HG03159 (cell line): ENCODE results near the gene ACSF2.
A peak's percentile ranks its signal among the peaks of the same experiment; 100 is the strongest.

Experiments
- ATAC-seq: cut with Tn5 transposase; IDR thresholded peaks from one replicate; pipeline ENCODE4 v1.9.1; 2021; ENCODE audit warnings: mild to moderate bottlenecking, moderate library complexity; ENCODE audit not compliant: unreplicated experiment

ACSF2 gene

GRCh38 chr17:50495217-50495823, 69.3 kb downstream of the ACSF2 start:
- no peak for ATAC-seq

DNA sequence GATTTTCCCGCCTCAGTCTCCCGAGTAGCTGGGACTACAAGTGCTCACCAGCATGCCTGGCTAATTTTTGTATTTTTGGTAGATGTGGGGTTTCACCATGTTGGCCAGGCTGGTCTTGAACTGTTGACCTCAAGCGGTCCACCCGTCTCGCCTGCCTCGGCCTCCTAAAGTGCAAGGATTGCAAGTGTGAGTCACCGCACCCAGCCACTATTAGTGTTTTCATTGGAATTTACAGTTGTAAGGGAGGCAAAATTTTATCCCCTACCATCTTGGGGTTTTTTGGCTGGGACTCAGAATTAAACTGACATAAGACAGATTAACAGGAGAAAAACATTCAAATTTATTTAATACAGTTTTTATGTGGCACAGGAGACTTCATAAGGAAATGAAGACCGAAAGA, 69.9 kb downstream of the ACSF2 start:
- no peak for ATAC-seq

GRCh38 chr17:50498021-50498874, 72.2 kb downstream of the ACSF2 start:
- no peak for ATAC-seq

DNA sequence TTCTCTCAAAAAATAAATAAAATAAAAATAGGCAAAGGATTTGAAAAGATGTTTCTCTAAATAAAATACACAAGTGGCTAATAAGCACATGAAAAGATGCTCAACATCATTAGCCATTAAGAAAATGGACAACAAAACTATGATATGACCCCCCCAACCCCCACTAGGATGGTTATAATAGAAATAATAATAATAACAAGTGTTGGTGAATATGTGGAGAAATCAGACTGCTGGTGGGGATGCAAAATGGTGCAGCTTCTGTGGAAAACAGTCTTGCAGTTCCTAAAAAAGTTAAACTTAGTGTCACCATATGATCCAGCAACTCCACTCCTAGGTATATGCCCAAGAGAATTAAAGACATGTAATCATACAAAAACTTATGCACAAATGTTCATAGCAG, 73.3 kb downstream of the ACSF2 start:
- no peak for ATAC-seq

DNA sequence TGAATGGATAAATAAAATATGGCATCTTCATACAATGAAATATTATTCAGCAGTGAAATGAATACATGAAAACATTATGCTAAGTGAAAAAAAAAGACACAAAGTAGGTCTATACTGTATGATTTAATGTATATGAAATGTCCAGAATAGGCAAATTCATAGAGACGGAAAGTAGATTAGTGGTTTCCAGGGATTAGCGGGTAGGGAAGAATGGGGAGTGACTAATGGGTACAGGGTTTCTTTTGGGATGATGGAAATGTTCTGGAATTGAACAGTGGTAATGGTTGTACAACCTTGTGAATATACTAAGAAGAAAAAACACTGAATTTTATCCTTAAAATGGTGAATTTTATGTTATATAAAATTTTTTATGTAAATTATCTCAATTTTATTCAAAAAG, 73.7 kb downstream of the ACSF2 start:
- ATAC-seq, result no peak

GRCh38 chr17:50501054-50501453, 75.0 kb downstream of the ACSF2 start:
- ATAC-seq, result no peak

GRCh38 chr17:50502301-50502990, 76.4 kb downstream of the ACSF2 start:
- no peak for ATAC-seq

DNA sequence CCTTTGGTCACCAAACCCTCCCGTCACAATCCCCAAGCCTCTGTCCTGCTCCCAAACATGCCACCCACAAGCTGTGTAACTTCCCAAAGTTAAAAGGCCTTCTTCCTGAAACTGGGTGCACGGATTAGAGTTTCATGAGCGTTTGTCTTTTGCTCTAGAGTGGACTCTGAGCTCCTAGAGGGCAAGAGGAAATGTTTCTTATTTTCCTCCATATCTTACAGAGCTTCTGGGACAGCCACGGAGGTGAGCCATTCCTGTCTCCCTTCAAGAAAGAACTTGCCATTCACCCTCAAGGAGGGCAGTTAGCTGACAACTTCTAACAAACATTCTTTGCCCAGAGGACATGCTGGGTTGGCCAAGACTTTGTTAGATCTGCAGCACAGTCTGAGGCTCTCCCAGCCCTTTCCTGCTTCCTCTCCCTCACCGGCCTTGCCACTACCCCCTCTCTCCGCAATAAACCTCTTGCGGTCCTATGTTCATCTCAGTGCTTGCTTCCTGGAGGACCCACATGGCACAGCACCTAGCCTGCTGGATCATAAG, 79.6 kb downstream of the ACSF2 start:
- no peak for ATAC-seq

DNA sequence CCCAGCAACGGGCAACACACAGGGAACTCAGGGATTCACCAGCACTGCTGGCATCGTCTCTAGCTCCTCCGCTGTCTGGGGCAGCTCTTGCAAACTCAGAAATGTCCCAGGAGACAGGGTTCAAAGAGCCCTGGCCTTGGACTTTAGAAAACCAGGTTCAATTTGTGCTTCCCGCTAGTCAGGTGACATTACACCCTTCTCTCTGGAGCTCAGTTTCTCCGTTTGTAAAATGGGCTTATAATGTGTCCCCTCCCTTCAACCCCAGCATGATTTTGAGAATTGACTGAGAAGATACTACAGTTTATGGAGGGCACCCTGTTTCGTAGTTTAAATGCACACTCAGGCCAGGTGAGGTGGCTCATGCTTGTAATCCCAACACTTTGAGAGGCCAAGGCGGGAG, 80.3 kb downstream of the ACSF2 start:
- ATAC-seq, result no peak

DNA sequence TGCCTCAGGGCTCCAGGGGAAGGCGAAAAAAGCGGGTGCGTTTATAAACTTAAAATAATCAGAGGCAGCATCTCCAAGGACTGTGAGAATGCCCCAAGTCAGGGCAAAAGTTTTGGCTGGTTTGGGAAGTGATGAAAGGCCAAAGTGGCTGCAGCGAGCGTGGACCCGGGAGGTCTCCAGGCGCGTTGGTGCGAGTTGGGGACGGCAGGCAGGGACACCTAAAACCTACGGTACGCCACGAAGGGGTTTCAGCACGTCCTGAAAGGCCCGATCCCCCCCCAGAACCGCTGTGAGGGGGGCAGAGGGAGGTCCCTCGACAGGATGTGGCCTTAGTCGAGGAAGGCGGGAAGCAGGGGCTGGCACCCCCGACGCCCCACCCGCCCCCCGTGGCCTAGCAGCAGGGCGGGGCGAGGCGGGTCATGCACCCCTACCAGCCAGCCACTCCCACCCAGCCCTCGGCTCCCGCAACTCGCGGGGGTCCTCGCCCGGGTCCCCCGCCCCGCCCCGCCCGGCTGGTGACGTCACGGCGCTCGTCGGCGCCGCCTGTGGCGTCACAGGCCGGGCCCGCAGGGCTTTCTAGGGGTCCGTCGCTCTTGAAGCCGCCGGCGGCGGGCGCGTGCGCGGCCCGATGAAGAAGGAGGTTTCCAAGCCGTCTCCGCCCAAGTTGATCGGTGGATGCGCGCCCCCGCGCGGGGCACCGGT, 82.0 kb downstream of the ACSF2 start, which contains the start of gene MYCBPAP:
Gene MYCBPAP (plus strand): TSS at position 569 of the 702 bp plus-strand sequence. CDS start 236 bp downstream, outside the sequence.
- ATAC-seq, result no peak

GRCh38 chr17:50508573-50509460, 82.8 kb downstream of the ACSF2 start:
- ATAC-seq, result no peak

DNA sequence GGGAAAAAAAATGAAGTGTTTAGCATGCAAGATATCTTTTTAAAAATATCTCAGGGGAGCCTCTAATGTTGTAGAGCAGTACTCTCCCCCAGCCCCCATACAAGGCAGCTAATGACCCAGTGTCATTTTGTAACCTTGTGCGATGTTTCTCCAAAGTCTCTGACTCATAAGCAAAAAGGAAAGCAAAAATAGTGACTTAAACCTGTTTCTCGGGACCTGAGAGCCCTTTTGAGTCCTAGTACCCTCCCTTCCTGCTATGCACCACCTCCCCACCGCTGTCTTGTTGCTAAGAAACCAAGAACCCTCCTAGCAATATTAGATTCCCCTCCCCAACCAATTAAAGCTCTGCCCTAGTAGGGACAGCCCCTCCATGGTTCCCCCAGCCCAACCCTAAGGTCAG, 85.0 kb downstream of the ACSF2 start:
- ATAC-seq, result peak; percentile 80

GRCh38 chr17:50513495-50513894, 87.5 kb downstream of the ACSF2 start:
- ATAC-seq, result no peak

DNA sequence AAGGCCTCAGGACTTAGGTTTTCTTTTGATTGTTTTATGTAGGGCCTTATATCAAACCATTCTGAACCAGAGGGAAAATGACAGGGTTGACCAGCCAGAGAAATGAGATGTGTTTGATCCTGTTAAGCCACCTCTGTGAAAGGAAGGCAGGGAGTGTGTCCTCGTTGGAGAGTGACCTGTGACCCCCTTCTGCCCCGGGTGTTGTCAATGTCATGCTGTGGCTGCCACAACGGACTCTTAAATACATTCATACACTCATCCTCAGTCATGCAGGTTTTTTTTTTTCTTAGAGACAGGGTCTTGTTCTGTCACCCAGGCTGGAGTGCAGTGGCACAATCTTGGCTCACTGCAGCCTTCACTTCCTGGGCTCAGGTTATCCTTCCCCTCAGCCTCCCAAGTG, 88.4 kb downstream of the ACSF2 start:
- no peak for ATAC-seq

GRCh38 chr17:50514936-50515702, 89.1 kb downstream of the ACSF2 start:
- ATAC-seq, result no peak

DNA sequence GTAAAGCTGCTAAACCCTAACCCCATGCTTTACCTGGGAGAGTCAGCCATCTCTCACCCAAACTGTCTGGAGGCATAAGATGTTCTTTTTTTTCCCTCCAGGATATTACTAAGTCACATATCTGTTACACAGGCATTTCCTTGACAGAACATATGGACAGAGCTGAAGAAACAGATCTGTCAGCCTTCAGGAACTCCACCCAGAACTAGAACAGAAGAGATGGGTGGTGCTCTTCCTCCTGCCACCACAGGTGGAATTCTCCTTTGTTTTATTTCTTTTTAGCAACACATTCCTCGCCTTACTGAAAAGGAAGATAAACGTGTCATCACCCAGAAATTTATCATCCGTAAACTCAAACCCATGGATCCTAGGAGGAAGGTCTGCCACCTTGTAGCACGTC, 91.0 kb downstream of the ACSF2 start:
- ATAC-seq, result no peak

DNA sequence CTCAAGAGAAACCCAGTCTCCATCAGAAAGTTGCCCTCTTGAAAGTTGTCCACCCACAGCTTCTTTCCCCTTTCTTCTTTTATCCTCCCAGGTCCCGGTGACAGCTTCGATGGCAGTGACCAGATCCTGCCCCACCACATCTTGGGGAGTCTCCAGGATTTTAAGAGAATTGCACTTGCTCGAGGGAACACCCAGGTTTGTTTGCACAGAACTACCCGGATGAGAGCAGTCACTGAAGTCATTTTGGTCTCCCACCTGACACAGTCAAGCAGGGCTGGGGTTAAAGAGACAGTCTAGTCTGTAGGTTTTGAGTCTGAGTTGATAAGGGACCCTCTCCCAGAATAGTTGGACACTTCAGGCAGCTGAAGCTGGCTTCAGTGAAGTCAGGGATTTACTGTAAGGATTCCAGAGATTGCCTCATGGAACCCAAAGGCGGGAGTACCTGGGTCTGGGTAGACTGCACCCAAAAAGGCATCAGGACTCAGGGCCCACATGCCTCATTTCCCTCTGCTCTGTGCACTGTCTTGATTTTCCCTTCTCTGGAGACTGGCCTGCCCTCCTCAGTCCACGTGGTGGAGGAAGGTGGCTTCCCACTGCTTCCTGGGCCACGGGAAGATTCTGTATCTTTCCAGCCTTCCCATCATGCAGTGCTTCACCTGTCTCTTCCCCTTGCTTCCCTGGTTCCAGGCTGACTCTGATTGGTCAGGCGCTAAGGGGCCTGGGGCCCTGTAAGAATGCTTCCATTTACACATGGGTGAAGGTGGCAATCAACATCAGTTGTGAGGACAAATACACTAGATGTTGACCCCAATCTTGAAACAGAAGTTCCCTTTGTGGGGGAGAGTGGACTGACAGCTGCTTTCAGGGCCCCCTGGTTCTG, 91.7 kb downstream of the ACSF2 start:
- ATAC-seq, result no peak

DNA sequence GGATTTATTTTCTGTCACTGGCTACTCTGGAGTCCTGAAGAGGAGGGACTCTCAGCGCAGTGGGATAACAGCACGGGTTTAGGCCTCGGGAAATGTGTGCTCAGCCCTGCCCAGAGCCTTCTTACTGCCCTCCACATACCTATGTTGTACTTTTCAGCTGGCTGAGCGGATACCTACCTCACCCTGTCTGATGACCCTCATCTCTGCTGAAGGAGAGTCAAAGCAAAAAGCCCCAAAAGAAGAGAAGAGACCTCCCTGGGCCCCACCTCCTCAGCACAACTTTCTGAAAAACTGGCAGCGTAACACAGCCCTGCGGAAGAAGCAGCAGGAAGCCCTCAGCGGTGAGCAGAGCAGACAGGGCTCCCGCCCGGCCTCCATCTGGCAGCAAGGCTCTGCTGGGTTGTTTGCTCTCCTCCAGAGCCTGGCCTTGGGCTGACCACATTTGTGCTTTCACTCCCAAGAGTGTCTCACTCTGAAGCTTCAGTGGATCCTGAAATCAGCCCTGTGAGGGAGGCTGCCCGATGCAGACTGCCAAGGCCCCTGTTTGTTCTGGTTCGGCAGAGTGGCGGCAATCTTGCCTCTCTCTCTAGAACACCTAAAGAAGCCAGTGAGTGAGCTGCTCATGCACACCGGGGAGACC, 92.5 kb downstream of the ACSF2 start:
- ATAC-seq, result no peak
